Lower lobe of right lung (tissue), 2 donors: ENCODE data around the gene UTS2. TPM values are rescaled to one million over a fixed set of nuclear protein-coding genes. Genes with fewer than 3 reads are reported as not detected.

Source experiments
- ATAC-seq, 2 donors: fragments of 200-7000 bp; cut with Tn5 transposase; one replicate each; pipeline ENCODE4 v1.9.1; 2020 to 2022; ENCODE audit warnings: mild to moderate bottlenecking in 2 of 2, moderate library complexity in 2 of 2
- DNase-seq: peaks from one replicate; pipeline ENCODE4 v3.0.0-alpha.2; 2020
- H3K27ac ChIP-seq: fragments of 200-600 bp; one replicate; pipeline ENCODE4 v1.8.0; 2022
- H3K27me3 ChIP-seq: fragments of 200-600 bp; one replicate; pipeline ENCODE4 v1.8.0; 2022; ENCODE audit warnings: low read depth
- H3K36me3 ChIP-seq: fragments of 200-600 bp; one replicate; pipeline ENCODE4 v1.8.0; 2022; ENCODE audit warnings: mild to moderate bottlenecking
- H3K4me1 ChIP-seq: fragments of 200-600 bp; one replicate; pipeline ENCODE4 v1.8.0; 2022
- H3K4me3 ChIP-seq: fragments of 200-600 bp; one replicate; pipeline ENCODE4 v1.8.0; 2022; ENCODE audit warnings: mild to moderate bottlenecking
- H3K9me3 ChIP-seq: fragments of 200-600 bp; one replicate; pipeline ENCODE4 v1.8.0; 2022
- intact Hi-C: fragments of 100-400 bp; cut with DNase I; formaldehyde crosslinking; loops from one replicate; pipeline ENCODE4 v1.11.0; 2022
- total RNA-seq: library from RNA; stranded (reverse); fragmentation: NEBNext Ultra II Directional; extraction: Animal tissue kit (Norgen Biotek cat#: 25700); gene quantifications from one replicate; pipeline ENCODE4 v1.2.1, GENCODE V29; 2021
- TF ChIP-seq, protein P1 (sequence below): fragments of 200-600 bp; IDR thresholded peaks from one replicate; pipeline ENCODE4 v1.8.0; 2022; ENCODE audit warnings: antibody characterized with exemption, mild to moderate bottlenecking
- donor health status: DM: no; HTN: yes; CAD: no; lungs with severe emphysema.

Gene UTS2
- total RNA-seq, 1 donor from 2014 or later = not detected

- no peak overlapping the region for H3K4me3 ChIP-seq
- intact Hi-C loops = no loop called here
- no peak overlapping the region for H3K27ac ChIP-seq
- no peak for DNase-seq
- H3K9me3 ChIP-seq = no peaks in the 10 kb centered on the region
- ATAC-seq = no peak
- TF ChIP-seq, protein P1, sequence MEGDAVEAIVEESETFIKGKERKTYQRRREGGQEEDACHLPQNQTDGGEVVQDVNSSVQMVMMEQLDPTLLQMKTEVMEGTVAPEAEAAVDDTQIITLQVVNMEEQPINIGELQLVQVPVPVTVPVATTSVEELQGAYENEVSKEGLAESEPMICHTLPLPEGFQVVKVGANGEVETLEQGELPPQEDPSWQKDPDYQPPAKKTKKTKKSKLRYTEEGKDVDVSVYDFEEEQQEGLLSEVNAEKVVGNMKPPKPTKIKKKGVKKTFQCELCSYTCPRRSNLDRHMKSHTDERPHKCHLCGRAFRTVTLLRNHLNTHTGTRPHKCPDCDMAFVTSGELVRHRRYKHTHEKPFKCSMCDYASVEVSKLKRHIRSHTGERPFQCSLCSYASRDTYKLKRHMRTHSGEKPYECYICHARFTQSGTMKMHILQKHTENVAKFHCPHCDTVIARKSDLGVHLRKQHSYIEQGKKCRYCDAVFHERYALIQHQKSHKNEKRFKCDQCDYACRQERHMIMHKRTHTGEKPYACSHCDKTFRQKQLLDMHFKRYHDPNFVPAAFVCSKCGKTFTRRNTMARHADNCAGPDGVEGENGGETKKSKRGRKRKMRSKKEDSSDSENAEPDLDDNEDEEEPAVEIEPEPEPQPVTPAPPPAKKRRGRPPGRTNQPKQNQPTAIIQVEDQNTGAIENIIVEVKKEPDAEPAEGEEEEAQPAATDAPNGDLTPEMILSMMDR = no peak
- H3K27me3 ChIP-seq = no peaks in the 10 kb centered on the region
- no peaks in the 10 kb centered on the region for H3K36me3 ChIP-seq
- no peaks in the 10 kb centered on the region for H3K4me1 ChIP-seq
Measured at GRCh38 chr1:7861452-7861851, 8.6 kb upstream of the UTS2 start.

GRCh38 chr1:7860130-7860529 lies 7.3 kb upstream of the UTS2 start:
- ATAC-seq = no peak

GRCh38 chr1:7859406-7859805 lies 6.5 kb upstream of the UTS2 start:
- H3K9me3 ChIP-seq = no peaks in the 10 kb centered on the region
- TF ChIP-seq, protein P1 = no peak
- H3K36me3 ChIP-seq = no peaks in the 10 kb centered on the region
- no peak overlapping the region for H3K4me3 ChIP-seq
- no peaks in the 10 kb centered on the region for H3K4me1 ChIP-seq
- no peaks in the 10 kb centered on the region for H3K27me3 ChIP-seq
- H3K27ac ChIP-seq = no peak overlapping the region
- intact Hi-C loops = no loop called here
- ATAC-seq (no peak), DNase-seq (no peak)

More at GRCh38 chr1:7860130-7860529, 7.3 kb upstream of the UTS2 start:
- Histone ChIP-seq H3K9me3 (no peaks in the 10 kb centered on the region), H3K4me3 (no peak overlapping the region), H3K36me3 (no peaks in the 10 kb centered on the region), H3K27ac (no peak overlapping the region), H3K4me1 (no peaks in the 10 kb centered on the region), H3K27me3 (no peaks in the 10 kb centered on the region)
- intact Hi-C loops = no loop called here
- no peak for DNase-seq
- TF ChIP-seq, protein P1 = no peak

DNA sequence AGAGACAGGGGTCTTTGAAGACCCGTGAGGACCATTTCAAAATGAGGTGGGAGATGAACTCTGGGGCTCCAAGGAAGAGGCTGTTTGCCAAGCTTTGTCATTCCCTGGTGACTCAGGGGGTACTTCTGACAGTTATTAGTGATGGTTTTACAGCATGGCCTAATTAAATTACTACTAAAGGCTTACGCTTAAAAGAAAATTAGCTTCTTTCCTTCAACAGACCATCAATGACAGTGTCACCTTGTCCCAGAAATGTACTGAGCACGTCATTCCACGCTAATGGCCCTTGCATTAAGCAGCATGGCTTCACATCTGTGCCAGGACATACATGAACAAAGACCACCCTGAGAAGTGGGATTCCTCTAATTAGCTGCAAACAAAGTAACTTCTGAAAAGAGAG lies 5.1 kb upstream of the UTS2 start:
- intact Hi-C loops = no loop called here
- H3K9me3 ChIP-seq = no peaks in the 10 kb centered on the region
- no peaks in the 10 kb centered on the region for H3K36me3 ChIP-seq
- H3K4me1 ChIP-seq = no peaks in the 10 kb centered on the region
- TF ChIP-seq, protein P1 = no peak
- H3K27ac ChIP-seq = no peak overlapping the region
- ATAC-seq (no peak), DNase-seq (no peak)
- H3K27me3 ChIP-seq = no peaks in the 10 kb centered on the region
- H3K4me3 ChIP-seq = no peak overlapping the region

- no peaks in the 10 kb centered on the region for H3K27me3 ChIP-seq
- DNase-seq (no peak), ATAC-seq (no peak)
- no peak overlapping the region for H3K4me3 ChIP-seq
- H3K4me1 ChIP-seq = no peaks in the 10 kb centered on the region
- TF ChIP-seq, protein P1 = no peak
- H3K27ac ChIP-seq = no peak overlapping the region
- intact Hi-C loops = no loop called here
- no peaks in the 10 kb centered on the region for H3K36me3 ChIP-seq
- H3K9me3 ChIP-seq = no peaks in the 10 kb centered on the region
Measured at GRCh38 chr1:7857000-7857399, 4.1 kb upstream of the UTS2 start.

GRCh38 chr1:7856345-7856744 lies 3.5 kb upstream of the UTS2 start:
- H3K9me3 ChIP-seq = no peaks in the 10 kb centered on the region
- no peaks in the 10 kb centered on the region for H3K36me3 ChIP-seq
- DNase-seq (no peak), ATAC-seq (no peak)
- H3K27ac ChIP-seq = no peak overlapping the region
- intact Hi-C loops = no loop called here
- no peaks in the 10 kb centered on the region for H3K27me3 ChIP-seq
- no peak overlapping the region for H3K4me3 ChIP-seq
- TF ChIP-seq, protein P1 = peak; percentile 11
- no peaks in the 10 kb centered on the region for H3K4me1 ChIP-seq
